NCI-H446 treated with DMSO at 0.1 percent for 48 hours (cell line): ENCODE measurements around the gene FRAS1.

Experiments used
- DNase-seq: peaks from one replicate; lab custom pipeline; 2025; lab: John Stamatoyannopoulos, UW

FRAS1 gene

DNA sequence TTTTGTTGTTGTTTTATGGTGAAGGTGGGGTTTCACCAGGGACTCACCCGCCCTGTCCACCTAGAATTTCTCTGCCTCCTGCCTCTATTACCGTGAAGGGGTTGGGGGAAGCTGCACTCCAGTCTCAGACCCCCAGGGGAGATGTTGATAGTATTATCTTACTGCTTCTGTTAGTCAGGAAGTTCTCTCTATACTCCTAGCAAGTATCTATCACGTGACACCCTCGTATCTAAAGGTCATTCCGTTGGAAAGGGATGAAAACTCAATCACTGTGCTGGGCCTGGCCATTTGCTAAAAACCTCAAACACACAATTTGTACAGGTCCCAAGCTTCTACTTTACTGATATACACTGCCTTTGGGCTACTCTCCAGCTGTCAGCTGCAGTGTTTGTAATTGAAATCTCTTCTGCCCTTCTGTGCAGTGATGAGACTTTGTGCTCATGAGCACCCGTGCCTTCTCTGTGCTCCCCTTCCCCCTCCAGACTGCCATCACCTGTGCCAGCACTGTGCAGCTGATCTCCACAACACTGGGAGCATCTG is 306.0 kb downstream of the FRAS1 start:
- no peak for DNase-seq

DNA sequence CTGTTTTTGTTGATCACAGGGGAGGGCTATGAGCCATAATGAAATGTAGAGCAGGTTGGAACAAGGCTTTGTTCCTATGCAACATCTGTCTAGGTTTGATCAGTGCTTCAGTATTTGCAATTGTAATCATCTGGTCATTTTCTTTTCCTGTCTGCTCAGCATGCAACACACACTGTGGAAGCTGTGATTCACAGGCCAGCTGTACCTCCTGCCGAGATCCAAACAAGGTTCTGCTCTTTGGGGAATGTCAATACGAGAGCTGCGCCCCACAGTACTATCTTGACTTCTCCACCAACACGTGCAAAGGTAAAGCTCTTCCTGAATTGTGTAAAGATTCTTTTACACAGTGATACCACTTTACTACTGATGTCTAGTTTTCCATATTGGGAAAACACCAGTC is 312.6 kb downstream of the FRAS1 start:
- DNase-seq: no peak

DNA sequence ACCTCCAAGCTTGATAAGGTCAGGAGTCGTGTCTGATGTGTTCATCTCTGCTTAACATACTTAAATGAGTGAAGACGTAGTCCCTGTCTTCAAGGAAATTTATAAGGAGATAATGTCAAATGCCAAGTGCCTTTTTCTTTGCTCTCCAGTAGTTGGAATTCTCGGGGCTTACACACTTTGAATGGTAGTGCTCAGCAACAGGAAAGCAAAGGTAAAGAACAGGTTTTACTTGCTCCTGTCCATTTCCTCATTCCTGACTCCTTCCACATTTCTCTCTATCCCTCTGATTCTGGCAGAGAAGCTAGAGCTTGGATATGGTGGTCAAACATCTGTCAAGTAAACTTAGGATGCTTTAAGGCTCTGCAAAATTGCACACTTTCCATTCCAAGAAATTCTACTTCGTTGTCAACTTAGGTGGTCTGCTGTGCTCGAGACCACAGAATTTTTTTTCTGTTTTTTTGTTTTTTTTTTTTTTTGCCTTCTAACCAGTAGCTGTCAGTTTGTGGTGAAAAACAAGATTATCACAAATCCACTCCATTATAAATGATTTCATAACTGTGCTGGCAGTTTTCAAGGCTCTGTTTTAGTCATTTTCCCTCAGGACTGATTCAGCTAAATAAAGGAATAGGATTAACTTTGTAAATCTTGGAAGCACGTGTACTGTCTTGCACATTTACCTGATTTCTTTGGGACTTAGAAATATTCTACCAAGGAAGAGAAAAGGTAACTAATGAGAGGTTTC is 313.7 kb downstream of the FRAS1 start:
- DNase-seq: no peak

DNA sequence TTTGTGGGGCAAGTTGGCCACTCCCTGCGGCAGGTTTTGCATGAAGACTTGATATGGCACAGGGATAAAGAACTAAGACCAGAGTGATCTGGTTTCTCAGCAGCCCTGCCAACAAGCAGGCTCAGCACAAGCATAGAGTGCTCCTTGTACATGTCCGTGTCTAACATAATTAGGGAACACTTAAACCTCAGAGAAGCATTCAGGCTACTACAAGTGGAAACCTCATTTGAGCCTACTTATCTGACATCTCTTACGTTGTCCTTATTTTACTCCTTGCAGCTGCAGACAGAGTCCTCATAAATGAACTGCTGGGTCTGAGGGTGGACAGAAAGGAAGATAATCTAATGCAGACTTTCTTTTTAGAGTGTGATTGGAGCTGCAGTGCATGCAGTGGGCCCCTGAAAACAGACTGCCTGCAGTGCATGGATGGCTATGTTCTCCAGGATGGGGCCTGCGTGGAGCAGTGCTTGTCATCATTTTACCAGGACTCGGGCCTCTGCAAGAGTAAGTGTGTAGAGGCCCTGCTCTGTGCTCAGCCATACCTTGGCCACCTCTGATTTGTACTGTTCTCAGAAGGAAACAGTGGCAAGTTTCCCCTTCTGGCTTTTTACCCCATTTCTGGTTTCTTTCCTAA is 315.3 kb downstream of the FRAS1 start:
- DNase-seq: no peak

DNA sequence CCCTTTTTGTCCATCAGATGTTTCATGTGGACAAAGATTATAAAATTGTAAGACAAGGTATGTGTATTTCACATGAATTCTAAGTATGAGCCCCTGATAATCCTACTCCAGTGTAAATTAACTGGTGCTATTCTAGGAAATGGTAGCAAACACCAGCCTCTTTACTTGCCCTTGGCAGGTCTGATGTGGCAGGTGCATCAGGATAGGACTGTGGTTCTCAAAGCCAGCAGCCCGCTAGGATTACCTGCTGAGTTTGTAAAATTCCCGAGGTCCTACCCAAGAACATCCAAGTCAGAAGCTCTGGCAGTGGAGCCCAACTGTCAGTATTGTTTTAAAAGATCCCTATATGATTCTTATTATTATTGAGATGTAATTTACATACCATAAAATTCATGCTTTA is 320.4 kb downstream of the FRAS1 start:
- DNase-seq: no peak

DNA sequence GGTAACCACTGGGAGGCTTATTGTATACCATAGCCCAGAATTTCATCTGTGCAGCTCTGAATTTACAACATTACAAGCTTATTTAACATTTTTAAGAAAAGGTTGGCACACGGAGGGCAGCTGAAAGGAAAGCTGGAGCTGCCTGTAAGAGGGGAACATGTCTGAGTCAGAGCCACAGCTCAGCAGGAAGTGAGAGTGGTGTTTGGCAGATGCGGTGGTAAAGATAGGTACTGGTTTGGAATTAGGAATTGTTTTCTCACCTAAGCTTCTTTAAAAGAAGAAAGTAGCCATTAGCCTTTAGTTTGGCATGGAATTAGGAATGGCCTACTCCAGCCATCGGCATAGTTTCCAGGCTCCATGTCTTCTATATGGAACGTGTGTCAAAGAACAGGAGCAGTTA is 321.9 kb downstream of the FRAS1 start:
- DNase-seq: no peak

DNA sequence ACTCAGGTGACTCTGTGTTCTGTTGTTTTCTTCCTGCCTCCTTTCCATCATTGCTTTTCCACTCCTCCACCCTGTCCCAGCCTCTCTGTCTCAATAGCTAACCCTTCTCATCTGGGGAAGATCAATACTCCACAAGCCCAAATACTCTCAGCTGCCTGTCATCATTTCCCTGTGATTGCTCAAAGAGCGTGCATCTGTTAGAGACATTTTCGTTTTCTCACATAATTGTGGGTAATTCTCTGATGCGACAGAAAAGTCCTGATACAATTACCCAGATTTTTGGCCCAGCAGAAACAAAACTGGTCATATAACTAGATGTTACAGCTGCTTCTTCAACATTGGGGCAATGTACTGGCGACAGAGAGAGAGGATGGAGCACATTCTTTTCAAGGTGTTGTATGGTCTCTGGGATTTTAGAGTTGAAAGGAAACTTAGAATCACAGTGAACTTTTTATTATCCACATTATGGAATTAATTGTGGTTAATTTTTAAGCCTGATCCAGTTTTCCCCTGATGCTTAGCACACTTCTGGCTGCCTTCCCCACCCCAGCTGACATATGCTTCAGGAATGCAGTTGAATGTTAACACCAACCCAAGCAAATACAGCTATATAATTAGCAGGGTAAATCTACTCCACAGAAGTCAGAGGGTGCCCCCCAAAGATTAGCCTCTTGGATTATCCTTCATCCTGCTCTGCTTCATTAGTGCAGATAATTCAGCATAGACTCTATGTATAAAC is 323.0 kb downstream of the FRAS1 start:
- DNase-seq: no peak

DNA sequence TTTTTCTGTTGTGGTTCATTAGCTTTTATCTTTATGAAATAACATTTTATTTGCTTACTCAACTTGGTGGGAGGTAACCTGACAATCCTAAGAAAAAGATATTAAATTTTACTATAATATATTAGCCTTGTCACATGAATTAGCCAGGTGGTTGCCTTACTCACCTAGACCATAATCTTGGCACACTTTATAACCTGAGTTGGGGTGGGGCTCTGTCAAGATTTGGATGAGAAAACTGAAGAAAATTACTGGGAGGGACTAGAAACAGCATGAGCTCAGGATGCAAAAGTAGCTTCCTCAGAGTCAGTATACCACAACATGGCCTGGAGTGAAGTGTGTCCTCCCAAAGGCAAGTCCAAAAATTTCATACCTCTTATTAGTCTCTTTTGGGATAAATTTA is 329.6 kb downstream of the FRAS1 start:
- DNase-seq: no peak

DNA sequence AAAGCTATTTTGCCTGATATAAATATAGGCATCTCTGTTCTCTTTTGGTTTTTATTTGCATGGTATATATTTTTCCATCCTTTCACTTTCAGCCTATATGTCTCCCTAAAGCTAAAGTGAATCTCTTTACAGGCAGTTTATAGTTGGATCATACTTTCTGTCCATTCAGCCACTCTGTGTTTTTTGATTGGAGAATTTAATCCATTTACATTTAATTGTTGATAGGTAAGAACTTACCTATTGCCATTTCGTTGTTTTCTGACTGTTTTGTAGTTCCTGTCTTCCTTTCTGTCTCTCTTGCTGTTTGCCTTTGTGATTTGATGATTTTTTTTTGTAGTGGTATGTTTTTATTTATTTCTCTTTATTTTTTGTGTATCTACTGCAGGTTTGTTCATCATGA is 338.5 kb downstream of the FRAS1 start:
- no peak for DNase-seq

DNA sequence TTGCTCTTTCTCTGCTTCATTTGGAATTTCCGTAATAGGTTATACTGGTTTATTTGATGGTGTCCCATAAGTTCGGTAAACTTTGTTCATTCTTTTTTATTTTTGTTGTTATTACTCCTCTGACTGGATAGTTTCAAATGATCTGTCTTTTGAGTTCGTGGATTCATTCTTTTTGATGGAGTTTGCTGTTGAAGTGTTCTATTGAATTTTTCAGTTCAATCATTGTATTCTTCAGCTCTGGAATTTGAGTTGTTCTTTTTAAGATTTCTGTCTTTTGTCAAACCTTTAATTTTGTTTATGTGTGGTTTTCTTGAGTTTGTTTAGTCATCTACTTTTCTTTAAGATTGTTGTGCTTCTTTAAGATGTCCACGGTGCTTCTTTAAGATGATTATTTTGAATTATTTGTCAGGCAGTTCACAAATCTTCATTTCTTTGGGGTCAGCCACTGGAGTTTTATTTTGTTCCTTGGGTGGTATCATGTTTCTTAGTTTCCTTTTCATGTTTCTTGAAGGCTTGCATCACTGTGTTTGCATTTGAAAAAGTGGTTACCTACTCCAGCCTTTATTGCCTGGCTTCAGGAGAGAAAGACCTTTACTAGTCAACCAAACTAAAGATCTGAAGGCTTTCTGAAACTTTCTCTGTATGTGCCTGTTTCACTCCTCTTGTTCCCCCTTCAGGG is 339.6 kb downstream of the FRAS1 start:
- no peak for DNase-seq

DNA sequence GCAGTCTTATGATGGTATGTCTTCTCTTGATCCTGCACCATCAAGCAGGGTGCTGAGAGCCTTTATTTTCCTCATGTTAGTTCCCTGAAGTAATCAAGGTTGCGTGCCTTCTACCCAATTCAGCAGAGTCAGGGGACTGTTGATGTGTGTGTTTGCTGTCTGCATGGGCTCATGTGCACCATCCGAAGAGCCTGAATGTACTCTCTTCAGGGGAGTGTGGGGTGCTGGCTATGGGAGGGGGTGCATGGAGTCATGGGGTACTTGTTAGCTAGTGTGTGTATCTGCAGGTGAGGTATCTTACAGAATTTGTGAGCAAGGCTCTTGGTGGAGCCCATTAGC is 340.1 kb downstream of the FRAS1 start:
- DNase-seq: no peak

DNA sequence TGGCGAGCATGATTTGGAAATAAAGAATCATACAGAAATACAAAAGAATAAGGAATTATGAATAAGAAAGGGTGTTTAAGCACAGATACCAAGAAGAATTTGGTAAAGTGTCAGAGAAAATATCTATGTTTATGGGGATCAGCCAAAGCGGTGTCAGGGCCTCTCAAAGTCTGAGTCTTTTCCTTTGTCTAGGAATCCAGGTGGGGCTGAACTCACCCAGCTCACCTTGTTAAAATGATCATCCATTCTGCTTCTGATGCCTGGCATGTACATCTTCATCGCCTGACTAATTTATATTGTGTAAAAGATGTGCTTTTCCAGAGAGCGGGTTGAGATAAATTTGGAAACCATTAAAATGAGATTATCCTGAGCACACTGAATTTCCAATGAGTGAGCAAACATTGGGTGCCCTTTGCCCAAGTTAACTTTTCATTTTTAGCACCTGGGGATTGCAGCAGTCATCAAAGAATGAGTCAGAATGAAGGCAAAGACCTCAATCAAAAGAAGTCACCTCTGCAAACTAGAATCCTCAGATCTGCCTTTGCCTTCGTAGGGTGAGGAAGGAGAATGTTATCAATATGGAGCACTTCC is 352.6 kb downstream of the FRAS1 start:
- DNase-seq: no peak

DNA sequence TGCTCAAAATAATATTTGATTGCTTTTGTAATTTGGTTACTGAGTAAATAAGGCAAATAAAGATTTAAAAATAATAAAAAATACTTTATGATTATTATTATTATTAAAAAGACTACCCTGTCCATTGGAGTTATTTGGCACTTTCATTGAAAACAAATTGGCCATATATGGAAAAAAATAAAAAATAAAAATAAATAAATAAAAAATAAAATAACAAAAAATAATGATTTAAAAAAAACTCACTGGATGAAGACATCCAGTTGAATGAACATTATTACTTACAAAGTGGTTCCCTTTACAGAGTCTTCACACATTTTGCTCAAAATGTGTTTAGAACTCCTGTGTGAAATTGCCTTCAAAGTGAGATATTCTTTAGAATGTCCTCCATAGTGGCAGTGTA is 353.1 kb downstream of the FRAS1 start:
- DNase-seq: no peak

DNA sequence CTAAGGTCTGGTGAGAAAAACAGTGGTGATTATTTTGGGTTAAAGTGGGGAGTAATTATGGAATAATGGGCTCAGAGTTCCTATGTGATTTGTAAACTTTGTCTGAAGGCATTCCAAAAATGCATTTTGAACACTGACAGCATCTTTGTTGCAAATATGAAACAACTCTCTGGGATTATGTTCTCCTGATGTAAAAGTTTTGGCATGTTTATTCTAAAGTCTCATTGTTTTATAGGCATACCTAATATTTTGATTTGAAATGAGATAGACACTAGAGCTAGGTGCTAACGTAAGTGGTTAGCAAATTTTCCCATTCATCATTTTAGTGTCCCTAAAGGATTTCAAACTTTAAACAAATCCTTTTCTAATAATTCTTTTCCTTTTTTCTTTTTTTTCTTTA is 353.6 kb downstream of the FRAS1 start:
- DNase-seq: no peak

DNA sequence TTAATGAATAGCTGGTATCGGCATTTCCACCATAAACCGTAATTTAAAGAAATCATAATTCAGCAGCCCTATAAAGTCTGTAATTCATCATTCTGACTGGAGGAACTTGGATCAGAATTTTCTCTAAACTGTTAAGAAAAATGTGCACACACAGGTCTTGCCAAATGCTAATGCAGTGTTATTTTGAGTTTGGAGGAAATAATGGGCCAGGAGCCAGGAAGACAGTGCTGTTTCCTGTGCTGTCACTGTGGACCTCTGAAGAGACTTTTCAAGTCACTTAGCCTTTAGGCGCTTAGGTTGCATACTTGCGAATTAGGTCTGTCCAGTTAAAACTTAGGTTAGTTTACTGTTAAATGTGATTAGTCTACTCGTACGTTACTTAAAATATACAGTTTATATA is 357.0 kb downstream of the FRAS1 start:
- DNase-seq: no peak

DNA sequence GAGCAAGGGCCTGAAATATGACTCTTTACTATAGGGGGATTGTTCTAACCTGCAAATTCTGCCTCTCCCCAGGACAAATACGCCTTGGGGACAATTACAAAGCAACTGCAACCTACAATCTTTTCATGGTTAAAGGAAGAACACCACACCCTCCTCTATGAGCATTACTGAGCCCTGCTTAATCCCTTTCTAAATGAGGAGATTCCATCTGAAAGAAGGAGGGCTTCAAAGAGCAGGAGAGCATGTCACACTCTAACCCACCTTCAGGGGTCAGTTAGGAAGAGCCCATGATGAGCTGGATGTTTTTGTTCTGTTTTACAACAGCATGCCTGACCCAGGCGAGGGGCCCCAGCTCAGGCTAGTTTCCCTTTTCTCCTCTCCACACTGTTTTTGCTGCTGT is 360.5 kb downstream of the FRAS1 start:
- DNase-seq: no peak

DNA sequence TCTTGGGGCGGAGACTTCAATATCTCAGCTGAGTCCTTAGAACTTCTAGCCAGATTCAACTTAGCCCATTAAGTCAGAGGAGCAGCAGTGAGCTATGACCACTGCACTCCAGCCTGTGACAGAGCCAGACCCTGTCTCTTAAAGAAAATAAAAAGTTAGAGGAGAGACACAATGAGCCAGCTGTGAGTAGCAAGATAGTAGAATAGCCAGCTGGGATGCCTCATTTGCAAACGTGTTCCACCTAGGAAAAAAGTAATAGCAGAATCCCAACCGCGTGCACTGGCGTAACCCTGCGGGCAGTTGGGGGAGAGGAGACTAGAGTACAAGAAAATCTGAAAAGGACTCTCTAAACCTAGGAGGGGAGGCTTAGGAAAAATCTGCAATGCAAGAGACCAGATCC is 361.3 kb downstream of the FRAS1 start:
- DNase-seq: no peak

DNA sequence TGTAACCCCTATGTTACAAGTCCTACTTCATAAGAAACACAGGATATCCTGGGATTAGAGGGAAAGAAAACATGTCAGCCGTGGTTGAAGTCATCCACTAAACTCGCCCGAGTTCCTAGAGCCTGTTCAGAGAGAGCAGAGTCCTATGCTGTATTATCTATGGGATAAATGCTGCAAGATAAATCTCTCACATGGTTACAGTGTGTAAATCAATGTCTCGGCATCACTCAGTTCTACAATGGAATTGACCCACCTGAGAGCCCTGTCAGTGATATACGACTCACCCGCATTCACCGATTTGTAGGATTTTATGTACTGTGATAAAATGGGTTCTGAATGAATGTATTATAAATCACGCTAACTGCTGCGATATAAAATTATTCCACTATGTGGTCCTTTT is 366.7 kb downstream of the FRAS1 start:
- no peak for DNase-seq

DNA sequence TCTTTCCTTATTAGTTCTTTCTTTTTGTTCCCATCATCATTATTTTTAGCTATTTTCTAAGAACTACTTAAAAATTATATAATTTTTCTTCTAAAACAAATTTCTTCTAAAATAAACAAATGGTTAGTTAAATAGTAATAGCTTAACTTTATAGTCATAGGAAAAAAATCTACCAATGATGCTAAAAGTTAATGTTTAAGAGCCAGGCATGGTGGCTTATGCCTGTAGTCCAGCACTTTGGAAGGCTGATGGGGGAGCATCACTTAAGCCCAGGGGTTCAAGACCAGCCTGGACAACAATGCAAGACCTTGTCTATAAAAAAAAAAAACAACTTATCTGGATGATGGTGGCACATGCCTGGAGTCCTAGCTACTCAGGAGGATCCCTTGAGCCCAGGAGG is 367.3 kb downstream of the FRAS1 start:
- no peak for DNase-seq

DNA sequence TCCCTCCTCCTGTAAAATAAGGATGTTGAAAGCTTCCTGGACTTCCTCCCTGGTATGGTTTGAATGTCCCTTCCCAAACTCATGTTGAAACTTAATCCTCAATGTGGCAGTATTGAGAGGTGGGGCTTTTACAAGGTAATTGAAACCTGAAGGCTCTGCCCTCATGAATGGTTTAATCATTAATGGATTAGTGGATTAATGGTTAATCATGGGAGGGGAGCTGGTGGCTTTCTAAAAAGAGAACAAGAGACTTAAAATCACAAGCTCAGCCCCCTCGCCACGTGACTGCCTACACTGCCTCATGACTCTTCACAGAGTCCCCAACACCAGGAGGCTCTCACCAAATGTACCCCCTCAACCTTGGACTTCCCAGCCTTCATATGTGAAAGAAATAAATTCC is 369.8 kb downstream of the FRAS1 start:
- DNase-seq: no peak

DNA sequence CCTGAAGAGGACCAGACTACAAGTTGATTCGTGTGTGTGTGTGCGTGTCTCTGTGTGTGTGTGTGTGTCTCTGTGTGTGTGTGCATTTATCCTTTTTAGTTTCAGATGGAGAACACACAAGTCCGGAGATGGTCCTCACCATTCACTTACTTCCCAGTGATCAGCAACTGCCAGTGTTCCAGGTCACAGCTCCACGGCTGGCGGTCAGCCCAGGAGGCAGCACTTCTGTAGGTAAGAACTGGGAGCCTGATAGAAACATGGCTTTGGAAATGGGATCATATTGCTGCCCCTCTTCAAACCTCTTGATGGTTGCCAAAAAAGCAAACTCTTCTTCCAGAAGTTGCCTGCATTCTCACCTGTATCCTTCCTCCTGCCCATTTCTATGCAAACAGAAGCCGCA is 371.9 kb downstream of the FRAS1 start:
- DNase-seq: no peak

DNA sequence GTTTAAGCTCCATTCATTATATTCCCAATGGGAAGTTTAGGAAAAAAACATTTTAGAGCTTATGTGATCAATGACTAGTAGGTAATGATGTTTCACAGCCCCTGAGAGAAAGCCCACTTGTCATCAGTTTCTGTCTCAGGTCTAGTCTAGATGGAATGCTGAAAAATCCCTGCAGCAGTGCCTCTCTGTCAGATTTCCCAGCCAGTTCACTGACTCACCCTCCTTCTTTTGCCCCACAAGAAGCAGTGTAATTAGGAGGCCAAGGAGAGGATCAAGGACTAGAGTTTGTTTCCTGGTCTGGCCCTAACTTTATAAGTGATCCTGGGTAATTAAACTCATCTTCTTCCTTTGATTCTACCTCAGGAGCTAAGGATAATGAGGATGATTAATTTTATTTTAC is 375.8 kb downstream of the FRAS1 start:
- no peak for DNase-seq
